Mucosa of descending colon (tissue), 3 donors: ENCODE results near the gene SGF29. TPM values are rescaled to one million over a fixed set of nuclear protein-coding genes. Genes with fewer than 3 reads are reported as not detected.

Source experiments
- ATAC-seq: fragments of 200-7000 bp; cut with Tn5 transposase; one replicate; pipeline ENCODE4 v1.9.1; 2020; ENCODE audit warnings: mild to moderate bottlenecking, moderate library complexity
- DNase-seq, 3 donors: peaks; one replicate each; pipeline ENCODE4 v3.0.0-alpha.2; 2020
- H3K36me3 ChIP-seq: fragments of 200-600 bp; one replicate; pipeline ENCODE4 v1.8.0; 2021; ENCODE audit warnings: low read depth, mild to moderate bottlenecking
- H3K4me1 ChIP-seq: fragments of 200-600 bp; one replicate; pipeline ENCODE4 v1.8.0; 2021; ENCODE audit warnings: low read depth, mild to moderate bottlenecking
- H3K4me3 ChIP-seq: fragments of 200-600 bp; one replicate; pipeline ENCODE4 v1.8.0; 2021; ENCODE audit warnings: mild to moderate bottlenecking
- H3K9me3 ChIP-seq: fragments of 200-600 bp; one replicate; pipeline ENCODE4 v1.8.0; 2021; ENCODE audit warnings: mild to moderate bottlenecking
- intact Hi-C, 2 donors: fragments of 100-400 bp; cut with DNase I in 1 of 2; cut with micrococcal nuclease in 1 of 2; formaldehyde crosslinking; loops; one replicate each; pipeline versions ENCODE4 v1.11.0 to v1.11.1; 2022; cut with DNase I, micrococcal nuclease
- total RNA-seq, 3 donors: library from RNA; stranded (reverse); fragmentation: NEBNext Ultra II Directional in 2 of 3; extraction: Animal tissue kit (Norgen Biotek cat#: 25700) in 2 of 3; gene quantifications; one replicate each; pipeline versions ENCODE4 v1.2.1 to v1.2.4, GENCODE V29; 2021 to 2023
- TF ChIP-seq, protein P1 (sequence below): fragments of 200-600 bp; IDR thresholded peaks from one replicate; pipeline ENCODE4 v1.8.0; 2022; ENCODE audit warnings: antibody characterized with exemption, mild to moderate bottlenecking
- donor health status: DM: no; HTN: no; CAD: no; lungs with moderate emphysema.
- donor health status: DM: no; HTN: no; CAD: no.
- donor health status: DM: no; HTN: yes; CAD: no.

The SGF29 gene
- total RNA-seq, 3 donors from 2014 or later = 21.6 to 45.9 (median 25.9) TPM

DNA sequence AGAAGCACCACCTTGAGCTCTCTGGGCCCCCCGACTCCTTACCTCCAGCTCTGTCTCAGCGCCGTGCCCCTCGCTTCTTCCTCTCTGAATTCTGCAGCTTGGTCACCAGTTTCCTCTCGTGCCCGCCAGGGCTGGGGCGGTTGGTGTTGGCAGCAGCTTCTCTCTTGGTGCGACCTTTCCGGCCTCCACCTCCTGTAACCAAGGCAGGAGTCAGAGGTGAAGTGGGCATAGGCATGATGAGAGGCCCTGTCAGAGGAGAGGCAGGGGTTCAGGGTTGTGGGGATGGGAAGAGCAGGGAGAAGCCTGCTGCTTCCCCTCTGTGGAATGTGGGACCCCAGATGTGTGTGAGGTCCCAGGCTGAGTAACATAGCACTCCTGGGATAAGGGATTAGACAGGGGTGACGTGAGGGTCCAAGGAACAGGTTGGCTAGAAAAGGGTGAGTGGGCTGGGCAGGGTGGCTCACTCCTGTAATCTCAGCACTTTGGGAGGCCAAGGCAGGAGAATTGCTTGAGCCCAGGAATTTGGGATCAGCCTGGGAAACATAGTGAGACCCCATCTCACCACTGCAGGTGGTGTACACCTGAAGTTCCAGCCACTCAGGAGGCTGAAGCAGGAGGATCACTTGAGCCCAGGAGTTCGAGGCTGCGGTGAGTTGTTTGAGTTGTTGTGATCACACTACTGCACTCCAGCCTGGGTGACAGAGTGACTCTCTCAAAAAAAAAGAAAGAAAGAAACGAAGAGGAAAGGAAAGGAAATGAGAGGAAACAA is 15.6 kb upstream of the SGF29 start:
- H3K36me3 ChIP-seq = no peaks in the 10 kb centered on the region
- intact Hi-C loops = no loop called here
- peak overlapping the region; percentile 20 for H3K4me3 ChIP-seq
- no peaks in the 10 kb centered on the region for H3K9me3 ChIP-seq
- peak in 2 of 3 donors; percentile 58 to 60 for DNase-seq
- peaks cover 28% of the 10 kb centered on the region for H3K4me1 ChIP-seq
- TF ChIP-seq, protein P1, sequence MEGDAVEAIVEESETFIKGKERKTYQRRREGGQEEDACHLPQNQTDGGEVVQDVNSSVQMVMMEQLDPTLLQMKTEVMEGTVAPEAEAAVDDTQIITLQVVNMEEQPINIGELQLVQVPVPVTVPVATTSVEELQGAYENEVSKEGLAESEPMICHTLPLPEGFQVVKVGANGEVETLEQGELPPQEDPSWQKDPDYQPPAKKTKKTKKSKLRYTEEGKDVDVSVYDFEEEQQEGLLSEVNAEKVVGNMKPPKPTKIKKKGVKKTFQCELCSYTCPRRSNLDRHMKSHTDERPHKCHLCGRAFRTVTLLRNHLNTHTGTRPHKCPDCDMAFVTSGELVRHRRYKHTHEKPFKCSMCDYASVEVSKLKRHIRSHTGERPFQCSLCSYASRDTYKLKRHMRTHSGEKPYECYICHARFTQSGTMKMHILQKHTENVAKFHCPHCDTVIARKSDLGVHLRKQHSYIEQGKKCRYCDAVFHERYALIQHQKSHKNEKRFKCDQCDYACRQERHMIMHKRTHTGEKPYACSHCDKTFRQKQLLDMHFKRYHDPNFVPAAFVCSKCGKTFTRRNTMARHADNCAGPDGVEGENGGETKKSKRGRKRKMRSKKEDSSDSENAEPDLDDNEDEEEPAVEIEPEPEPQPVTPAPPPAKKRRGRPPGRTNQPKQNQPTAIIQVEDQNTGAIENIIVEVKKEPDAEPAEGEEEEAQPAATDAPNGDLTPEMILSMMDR = no peak
- ATAC-seq = peak; percentile 1

DNA sequence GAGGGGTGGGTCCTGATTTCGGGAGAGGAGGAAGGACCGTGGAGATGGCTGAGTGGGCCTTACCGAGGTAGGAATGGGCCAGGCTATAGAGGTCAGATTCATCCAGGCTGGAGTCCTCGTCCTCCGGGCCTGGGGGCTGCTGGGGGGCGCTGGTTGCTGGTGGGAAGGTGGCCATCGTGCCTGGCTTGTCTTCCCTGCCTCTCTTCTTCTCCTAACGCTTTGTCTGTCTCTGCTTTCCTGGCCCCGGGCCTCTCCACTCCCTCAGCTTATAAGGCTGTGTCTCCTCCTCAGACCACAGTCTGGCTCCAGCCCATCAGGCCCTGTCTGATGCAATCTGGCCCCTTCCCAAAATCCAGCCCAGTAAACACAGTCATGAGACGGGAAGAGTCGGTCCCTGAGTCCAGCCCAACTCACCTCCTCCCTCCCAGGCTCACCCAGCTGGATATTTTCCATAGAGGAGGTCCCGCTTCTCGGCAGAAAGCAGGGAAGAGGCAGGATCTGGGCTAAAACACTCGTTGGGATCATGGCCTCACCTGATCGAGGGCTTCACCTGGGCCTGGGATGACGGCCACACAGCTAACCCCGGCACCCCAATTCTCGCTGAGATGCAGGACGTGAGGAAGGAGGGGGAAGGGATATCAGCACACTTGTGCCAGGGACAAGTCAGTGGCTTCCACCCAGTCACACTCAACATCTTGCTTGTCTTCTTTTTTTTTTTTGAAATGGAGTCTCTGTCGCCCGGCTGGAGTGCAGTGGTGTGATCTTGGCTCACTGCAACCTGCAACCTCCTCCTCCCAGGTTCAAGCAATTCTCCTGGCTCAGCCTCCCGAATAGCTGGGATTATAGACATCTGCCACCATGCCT is 14.8 kb upstream of the SGF29 start, which contains the start of gene NUPR1:
Gene NUPR1 (minus strand): TSS at position 242 of the 864 bp plus-strand sequence. CDS start 67 bp downstream, at position 175.
- DNase-seq = peak; percentile 89 to 93 (median 90)
- TF ChIP-seq, protein P1 = no peak
- H3K4me3 ChIP-seq = peak within 1 kb of the TSS; percentile 20
- H3K4me1 ChIP-seq = peaks cover 27% of the 10 kb centered on the region
- ATAC-seq = peak; percentile 72
- intact Hi-C loops = no loop called here
- H3K36me3 ChIP-seq = no peaks in the 10 kb centered on the region
- H3K9me3 ChIP-seq = no peaks in the 10 kb centered on the region

DNA sequence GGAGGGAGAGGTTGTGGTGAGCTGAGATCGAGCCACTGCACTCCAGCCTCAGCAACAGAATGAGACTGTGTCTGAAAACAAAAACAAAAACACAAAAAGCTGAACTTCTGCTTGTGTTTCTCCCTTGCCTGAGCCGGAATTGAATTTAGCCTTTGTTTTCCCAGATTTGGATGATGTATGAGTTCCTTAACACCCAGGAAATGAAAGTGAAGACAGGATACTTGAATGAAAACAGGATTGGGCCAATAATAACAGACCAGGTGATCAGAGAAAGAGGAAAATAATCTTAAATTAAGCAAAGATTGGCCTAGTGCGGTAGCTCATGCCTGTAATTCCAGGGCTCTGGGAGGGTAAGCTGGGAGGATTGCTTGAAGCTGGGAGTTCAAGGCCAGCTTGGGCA is 13.4 kb upstream of the SGF29 start:
- ATAC-seq (no peak), DNase-seq (no peak)
- Histone ChIP-seq H3K9me3 (no peaks in the 10 kb centered on the region), H3K36me3 (no peaks in the 10 kb centered on the region), H3K4me1 (peaks cover 27% of the 10 kb centered on the region), H3K4me3 (no peak overlapping the region)
- intact Hi-C loops = no loop called here
- TF ChIP-seq, protein P1 = no peak

DNA sequence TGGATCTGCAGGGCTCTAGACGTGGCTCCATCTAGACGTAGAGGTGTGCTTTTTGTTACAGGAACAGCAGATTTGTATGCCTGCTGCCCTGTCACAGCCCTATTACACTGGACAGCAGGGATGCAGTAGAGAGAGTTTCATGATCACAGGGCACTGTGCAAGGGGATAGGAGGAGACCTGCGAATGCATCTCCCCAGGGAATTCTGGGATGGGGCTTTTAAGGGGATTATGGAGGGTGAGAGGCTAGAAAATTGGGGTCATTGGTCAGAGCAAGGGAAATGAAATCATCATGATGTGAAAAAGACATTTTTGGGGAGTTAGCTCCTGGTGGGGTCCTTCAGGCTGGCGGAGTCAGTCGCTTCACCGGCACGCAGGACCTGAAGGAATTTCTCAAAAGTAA is 11.1 kb upstream of the SGF29 start:
- intact Hi-C loops = no loop called here
- no peaks in the 10 kb centered on the region for H3K9me3 ChIP-seq
- TF ChIP-seq, protein P1 = no peak
- DNase-seq (no peak), ATAC-seq (no peak)
- H3K4me1 ChIP-seq = peaks cover 21% of the 10 kb centered on the region
- no peaks in the 10 kb centered on the region for H3K36me3 ChIP-seq
- no peak overlapping the region for H3K4me3 ChIP-seq

DNA sequence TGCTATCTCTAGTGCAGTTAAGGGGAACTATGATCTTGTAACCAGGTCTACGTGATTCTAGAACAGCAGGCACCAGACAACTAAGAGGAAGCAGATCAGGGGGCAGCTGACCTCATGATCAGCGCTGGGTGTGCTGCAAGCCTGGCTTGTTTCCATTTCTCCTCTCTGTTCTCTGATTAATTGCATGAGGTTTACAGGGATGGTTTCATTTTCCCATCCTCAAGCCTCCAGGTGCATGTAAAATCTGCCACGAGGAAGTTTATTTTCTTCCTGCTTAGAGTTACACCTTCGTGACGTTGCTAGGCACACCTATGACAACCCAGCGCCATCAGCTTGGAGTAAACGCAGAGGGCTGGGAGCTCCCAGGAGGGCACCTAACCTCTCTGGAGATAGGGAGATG is 10.6 kb upstream of the SGF29 start:
- DNase-seq (peak; percentile 76 to 86 (median 82)), ATAC-seq (peak; percentile 78)
- TF ChIP-seq, protein P1 = no peak
- H3K36me3 ChIP-seq = no peaks in the 10 kb centered on the region
- H3K9me3 ChIP-seq = no peaks in the 10 kb centered on the region
- intact Hi-C loops = no loop called here
- peaks cover 20% of the 10 kb centered on the region for H3K4me1 ChIP-seq
- no peak overlapping the region for H3K4me3 ChIP-seq
